Fibroblast of pulmonary artery (primary cell): ENCODE measurements around the gene HYKK.
A peak's percentile ranks its signal among the peaks of the same experiment; 100 is the strongest.

Experiments
- DNase-seq: peaks from one replicate; pipeline ENCODE4 v3.0.0-alpha.2; 2010; ENCODE audit warnings: low read depth
- H3K4me3 ChIP-seq: replicated peaks from 2 replicates; pipeline ENCODE4 v1.5.1; 2011; ENCODE audit warnings: low read depth, mild to moderate bottlenecking, control low read depth, low read length, moderate library complexity
- CTCF ChIP-seq: IDR thresholded peaks from 2 replicates; pipeline ENCODE4 v1.5.1; 2011; ENCODE audit warnings: mild to moderate bottlenecking, control low read depth, low read length, inconsistent platforms; ENCODE audit errors: missing control alignments

Gene HYKK

GRCh38 chr15:78565951-78566774, 58.8 kb downstream of the HYKK start:
- H3K4me3 ChIP-seq: peak overlapping the region; percentile 71
- DNase-seq: peak; percentile 15

GRCh38 chr15:78567531-78567930, 60.2 kb downstream of the HYKK start:
- H3K4me3 ChIP-seq: no peak overlapping the region
- DNase-seq: no peak
- no peak for TF ChIP-seq CTCF

More at GRCh38 chr15:78565951-78566774, 58.8 kb downstream of the HYKK start:
- TF ChIP-seq CTCF: peak; percentile 19

GRCh38 chr15:78570710-78571109, 63.3 kb downstream of the HYKK start:
- TF ChIP-seq CTCF: no peak
- H3K4me3 ChIP-seq: no peak overlapping the region
- DNase-seq: no peak

- no peak overlapping the region for H3K4me3 ChIP-seq
- TF ChIP-seq CTCF: no peak
- no peak for DNase-seq
Observed at GRCh38 chr15:78571382-78571781, 64.0 kb downstream of the HYKK start.

DNA sequence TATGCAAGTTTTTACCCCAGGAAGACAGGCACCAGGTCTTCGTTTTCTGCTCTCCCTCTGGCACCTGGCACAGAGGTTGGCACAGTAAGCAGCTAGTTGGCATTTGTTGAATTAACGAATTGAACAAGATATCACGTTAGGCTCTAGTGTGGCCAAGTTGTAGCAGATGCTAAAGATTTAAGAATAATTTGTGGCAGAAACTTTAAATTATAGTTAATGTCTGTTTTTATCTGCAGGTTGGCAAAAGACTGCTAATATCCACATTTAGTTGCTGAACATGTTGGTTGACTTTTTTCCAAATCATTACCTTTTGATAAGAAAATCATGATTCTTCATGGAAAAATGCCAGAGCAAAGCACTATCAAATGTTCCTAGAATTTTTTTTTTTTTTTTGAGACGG, 66.0 kb downstream of the HYKK start:
- no peak for TF ChIP-seq CTCF
- H3K4me3 ChIP-seq: no peak overlapping the region
- DNase-seq: no peak

GRCh38 chr15:78574944-78575343, 67.6 kb downstream of the HYKK start:
- TF ChIP-seq CTCF: no peak
- DNase-seq: no peak
- no peak overlapping the region for H3K4me3 ChIP-seq
